ENCODE data around the gene RIN3. TPM values are rescaled to one million over a fixed set of nuclear protein-coding genes. Genes with fewer than 3 reads are reported as not detected.
"Not testable (repeated sequence)": the region's sequence is repeated elsewhere in the genome, so short reads cannot be mapped to it uniquely, and the experiment has no call there.

Gene RIN3
- total and polyA plus RNA-seq, 3 donors from 2014 or later, result 25.9 to 56.2 (median 49.8) TPM

- 70 to 77% methylated on average over 4 of the region's 4 CpGs for WGBS, 2 donors
- Histone ChIP-seq H3K4me1 (peaks cover 26% of the 10 kb centered on the region), H3K9me3 (no peaks in the 10 kb centered on the region), H3K36me3 (ENCODE audit: low read depth, missing control alignments) (no peaks in the 10 kb centered on the region), H3K4me3 (no peak overlapping the region), H3K27me3 (no peaks in the 10 kb centered on the region), H3K27ac (peak overlapping the region in 1 of 2 donors; percentile 59)
- TF ChIP-seq POLR2A (IDR thresholded peaks at IDR 0.05), result no peak
- no peak for TF ChIP-seq CTCF (IDR thresholded peaks at IDR 0.05)
- intact Hi-C loops (cut with DNase I; ENCODE audit: low total_unique reads), result no loop called here
- DNase-seq, result no peak
Measured at GRCh38 chr14:92529903-92530302, 16.3 kb downstream of the RIN3 start.

- DNase-seq, result no peak
- 88 to 90% methylated on average over 14 to 16 of the region's 16 CpGs for WGBS, 2 donors
- TF ChIP-seq CTCF (IDR thresholded peaks at IDR 0.05) (no peak), POLR2A (IDR thresholded peaks at IDR 0.05) (no peak)
- no peak overlapping the region for H3K4me3 ChIP-seq
- no peaks in the 10 kb centered on the region for H3K36me3 ChIP-seq (ENCODE audit: low read depth, missing control alignments)
- no peaks in the 10 kb centered on the region for H3K9me3 ChIP-seq
- peak overlapping the region; percentile 58 to 59 for H3K27ac ChIP-seq
- H3K27me3 ChIP-seq, result no peaks in the 10 kb centered on the region
- intact Hi-C loops (cut with DNase I; ENCODE audit: low total_unique reads), result no loop called here
- peaks cover 28% of the 10 kb centered on the region for H3K4me1 ChIP-seq
Measured at GRCh38 chr14:92531106-92531873, 17.7 kb downstream of the RIN3 start.

GRCh38 chr14:92532490-92533163 is 19.0 kb downstream of the RIN3 start:
- Histone ChIP-seq H3K9me3 (no peaks in the 10 kb centered on the region), H3K4me1 (peaks cover 29% of the 10 kb centered on the region), H3K4me3 (no peak overlapping the region), H3K27me3 (no peaks in the 10 kb centered on the region), H3K27ac (peak overlapping the region; percentile 58 to 59), H3K36me3 (ENCODE audit: low read depth, missing control alignments) (no peaks in the 10 kb centered on the region)
- WGBS, 2 donors, result 52 to 56% methylated on average over 6 to 10 of the region's 10 CpGs
- no peak for TF ChIP-seq CTCF (IDR thresholded peaks at IDR 0.05)
- TF ChIP-seq POLR2A (IDR thresholded peaks at IDR 0.05), result no peak
- intact Hi-C loops (cut with DNase I; ENCODE audit: low total_unique reads), result no loop called here
- peak; percentile 77 for DNase-seq

- no peaks in the 10 kb centered on the region for H3K9me3 ChIP-seq
- TF ChIP-seq POLR2A (IDR thresholded peaks at IDR 0.05) (no peak), CTCF (IDR thresholded peaks at IDR 0.05) (no peak)
- DNase-seq, result peak; percentile 87
- intact Hi-C loops (cut with DNase I; ENCODE audit: low total_unique reads), result no loop called here
- WGBS, 2 donors, result 39 to 66% methylated on average over 16 to 17 of the region's 17 CpGs
- H3K4me1 ChIP-seq, result peaks cover 36% of the 10 kb centered on the region
- peak overlapping the region; percentile 64 to 65 for H3K27ac ChIP-seq
- no peak overlapping the region for H3K4me3 ChIP-seq
- H3K36me3 ChIP-seq (ENCODE audit: low read depth, missing control alignments), result no peaks in the 10 kb centered on the region
- no peaks in the 10 kb centered on the region for H3K27me3 ChIP-seq
Measured at GRCh38 chr14:92534932-92535643, 21.5 kb downstream of the RIN3 start.

- DNase-seq, result not testable (repeated sequence)
- H3K4me1 ChIP-seq, result peaks cover 47% of the 10 kb centered on the region
Measured at GRCh38 chr14:92536231-92536630, 22.6 kb downstream of the RIN3 start.

More at GRCh38 chr14:92536231-92536630, 22.6 kb downstream of the RIN3 start:
- H3K4me3 ChIP-seq; H3K27me3 ChIP-seq; H3K36me3 ChIP-seq (ENCODE audit: low read depth, missing control alignments); intact Hi-C loops (cut with DNase I; ENCODE audit: low total_unique reads); H3K9me3 ChIP-seq: not testable (repeated sequence)
- WGBS, 2 donors, result 75 to 82% methylated on average over 8 of the region's 8 CpGs
- H3K27ac ChIP-seq, result peak overlapping the region; percentile 51 to 53

All from testis (tissue), 3 donors.